HepG2 (cell line): ENCODE data around the gene DNASE1L2. TPM values are rescaled to one million over a fixed set of nuclear protein-coding genes. Genes with fewer than 3 reads are reported as not detected.

Experiments used
- ARNT2 ChIP-seq: sonication (generic); formaldehyde crosslinking; IDR thresholded peaks from 2 replicates; pipeline ENCODE4 v1.8.0; 2022; ENCODE audit warnings: mild to moderate bottlenecking, low read depth, missing genetic modification reagents, moderate library complexity
- ATF5 ChIP-seq: sonication (generic); formaldehyde crosslinking; IDR thresholded peaks from 2 replicates; pipeline ENCODE4 v1.4.0; 2020; ENCODE audit warnings: mild to moderate bottlenecking, low read depth, missing genetic modification reagents
- HOXA9 ChIP-seq: sonication (generic); formaldehyde crosslinking; IDR thresholded peaks from 2 replicates; pipeline ENCODE4 v1.8.1; 2022; ENCODE audit warnings: missing genetic modification reagents, mild to moderate bottlenecking, moderate library complexity, borderline replicate concordance
- KAT8 ChIP-seq: IDR thresholded peaks from 2 replicates; pipeline ENCODE4 v1.6.1; 2016; ENCODE audit warnings: missing genetic modification reagents, missing compliant biosample characterization
- KLF11 ChIP-seq: IDR thresholded peaks from 2 replicates; pipeline ENCODE4 v1.6.1; 2016; ENCODE audit warnings: missing compliant biosample characterization
- NFATC3 ChIP-seq: sonication (generic); formaldehyde crosslinking; IDR thresholded peaks from 2 replicates; pipeline ENCODE4 v1.5.1; 2020; ENCODE audit warnings: mild to moderate bottlenecking, missing genetic modification reagents
- PCBP2 ChIP-seq: fragments of 200-400 bp; formaldehyde crosslinking; optimal IDR thresholded peaks from 2 replicates; pipeline ENCODE3; 2018; ENCODE audit warnings: low read length, low read depth; ENCODE audit not compliant: poor library complexity, severe bottlenecking
- PHF20 ChIP-seq: sonication (generic); formaldehyde crosslinking; IDR thresholded peaks from 2 replicates; pipeline ENCODE4 v1.5.0; 2020; ENCODE audit warnings: mild to moderate bottlenecking, missing genetic modification reagents
- TBP ChIP-seq: sonication (generic); formaldehyde crosslinking; IDR thresholded peaks from 2 replicates; pipeline ENCODE4 v1.5.0; 2020; ENCODE audit warnings: missing genetic modification reagents
- TOPORS ChIP-seq: sonication (generic); formaldehyde crosslinking; IDR thresholded peaks from 2 replicates; pipeline ENCODE4 v1.8.0; 2023; ENCODE audit warnings: mild to moderate bottlenecking, missing genetic modification reagents
- XRCC5 ChIP-seq: fragments of 200-400 bp; formaldehyde crosslinking; optimal IDR thresholded peaks from 2 replicates; pipeline ENCODE3; 2017; ENCODE audit warnings: mild to moderate bottlenecking, low read length
- ZBTB42 ChIP-seq: sonication (generic); formaldehyde crosslinking; IDR thresholded peaks from 2 replicates; pipeline ENCODE4 v1.5.0; 2020; ENCODE audit warnings: mild to moderate bottlenecking, missing genetic modification reagents
- ZNF180 ChIP-seq: sonication (generic); formaldehyde crosslinking; IDR thresholded peaks from 2 replicates; pipeline ENCODE4 v1.4.0; 2020; ENCODE audit warnings: low read depth, missing genetic modification reagents, borderline replicate concordance
- ZNF253 ChIP-seq: sonication (generic); formaldehyde crosslinking; IDR thresholded peaks from 2 replicates; pipeline ENCODE4 v1.8.0; 2022; ENCODE audit warnings: mild to moderate bottlenecking, missing genetic modification reagents, borderline replicate concordance
- ZNF432 ChIP-seq: sonication (generic); formaldehyde crosslinking; IDR thresholded peaks from 2 replicates; pipeline ENCODE4 v1.5.0; 2020; ENCODE audit warnings: missing genetic modification reagents, mild to moderate bottlenecking, borderline replicate concordance
- ZNF547 ChIP-seq: sonication (generic); formaldehyde crosslinking; IDR thresholded peaks from 2 replicates; pipeline ENCODE4 v1.5.1; 2020; ENCODE audit warnings: mild to moderate bottlenecking, missing genetic modification reagents
- ZNF616 ChIP-seq: sonication (generic); formaldehyde crosslinking; IDR thresholded peaks from 2 replicates; pipeline ENCODE4 v1.5.0; 2020; ENCODE audit warnings: low read depth, mild to moderate bottlenecking, missing genetic modification reagents
- ZNF709 ChIP-seq: sonication (generic); formaldehyde crosslinking; IDR thresholded peaks from 2 replicates; pipeline ENCODE4 v1.5.0; 2020; ENCODE audit warnings: mild to moderate bottlenecking, missing genetic modification reagents
- ZNF816 ChIP-seq: sonication (generic); formaldehyde crosslinking; IDR thresholded peaks from 2 replicates; pipeline ENCODE4 v1.8.0; 2022; ENCODE audit warnings: missing genetic modification reagents, mild to moderate bottlenecking, borderline replicate concordance
- ZSCAN12 ChIP-seq: sonication (generic); formaldehyde crosslinking; IDR thresholded peaks from 2 replicates; pipeline ENCODE4 v1.9.0; 2021; ENCODE audit warnings: mild to moderate bottlenecking, missing genetic modification reagents
- polyA plus RNA-seq, 8 experiments: library from polyadenylated mRNA; depleted of rRNA in 3 of 8; stranded (reverse) in 7 of 8; unstranded in 1 of 8; fragments of >200 nt; fragmentation: Illumina TruSeq in 4 of 8; extraction: Trizol in 4 of 8; gene quantifications; 2 replicates each; pipeline versions ENCODE4 v1.2.1 to v1.2.3, GENCODE V29; 2011 to 2016; ENCODE audit warnings: low read depth in 4 of 8, missing spikeins in 1 of 8, mixed read lengths in 1 of 8; ENCODE audit not compliant: insufficient read depth in 1 of 8
- total RNA-seq, 5 experiments: library from RNA; depleted of rRNA; stranded (reverse); fragments of >200 nt; fragmentation: Illumina TruSeq; extraction: Trizol; gene quantifications; 2 replicates each; pipeline ENCODE4 v1.2.3, GENCODE V29; 2016; ENCODE audit warnings: low read depth in 1 of 5
- TF ChIP-seq, protein P1 (sequence below): sonication (generic); formaldehyde crosslinking; IDR thresholded peaks from 2 replicates; pipeline ENCODE4 v1.4.0; 2020; ENCODE audit warnings: missing genetic modification reagents
- TF ChIP-seq, protein P2 (sequence below): sonication (generic); formaldehyde crosslinking; IDR thresholded peaks from 2 replicates; pipeline ENCODE4 v1.5.0; 2020; ENCODE audit warnings: mild to moderate bottlenecking, missing genetic modification reagents, moderate library complexity
- TF ChIP-seq, protein P3 (sequence below): sonication (generic); formaldehyde crosslinking; IDR thresholded peaks from 2 replicates; pipeline ENCODE4 v1.8.1; 2023; ENCODE audit warnings: mild to moderate bottlenecking, missing genetic modification reagents, borderline replicate concordance
- TF ChIP-seq, protein P4 (sequence below): sonication (generic); formaldehyde crosslinking; IDR thresholded peaks from 2 replicates; pipeline ENCODE4 v1.8.0; 2023; ENCODE audit warnings: mild to moderate bottlenecking, missing genetic modification reagents

DNASE1L2 gene
- total and polyA plus RNA-seq, 2 of the 13 experiments (the other 11 are each of a cell fraction or from before 2014, with no cell fraction given) = 0.44 to 0.50 TPM

DNA sequence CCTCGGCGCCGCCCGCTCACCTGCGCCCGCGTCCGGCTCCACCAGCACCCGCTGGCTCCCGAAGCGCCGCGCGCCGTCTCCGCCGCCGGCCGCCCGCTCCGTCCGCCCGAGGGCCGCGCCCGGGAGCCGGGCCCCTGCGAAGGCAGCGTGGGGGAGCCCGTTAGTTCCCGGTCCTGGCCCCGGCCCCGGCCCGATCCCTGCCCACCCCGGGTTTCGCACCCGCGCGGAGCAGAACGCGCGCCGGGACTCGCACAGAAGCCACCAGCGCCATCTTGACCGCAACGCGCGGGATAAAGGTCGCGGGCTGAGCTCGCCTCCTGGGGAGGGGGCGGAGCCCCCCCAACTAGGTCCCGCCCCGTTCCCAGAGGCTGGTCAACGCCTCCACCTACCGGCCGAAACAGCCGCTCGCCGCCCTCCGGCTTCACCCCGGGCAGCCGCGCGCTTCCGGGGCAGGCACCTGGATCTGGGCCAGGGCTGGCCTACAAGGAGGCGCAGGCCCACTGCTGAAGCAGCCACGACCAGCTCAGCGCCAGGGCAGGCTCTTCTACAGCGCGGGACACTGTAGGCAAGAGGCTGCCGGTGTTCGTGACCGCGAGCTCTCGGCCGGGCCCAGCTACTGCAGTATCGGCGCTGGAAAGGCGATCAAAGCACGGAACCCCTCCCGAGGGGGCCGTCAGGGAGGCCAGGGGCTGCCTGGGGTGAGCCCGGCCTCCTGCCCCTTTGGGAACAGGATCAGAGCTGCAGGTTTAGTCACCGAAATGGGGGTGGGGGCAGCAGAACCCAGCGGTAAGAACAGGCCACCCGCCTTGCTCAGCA, 15.3 kb downstream of the DNASE1L2 start, which contains the start of gene ECI1 (continued):
- TF ChIP-seq, protein P1, sequence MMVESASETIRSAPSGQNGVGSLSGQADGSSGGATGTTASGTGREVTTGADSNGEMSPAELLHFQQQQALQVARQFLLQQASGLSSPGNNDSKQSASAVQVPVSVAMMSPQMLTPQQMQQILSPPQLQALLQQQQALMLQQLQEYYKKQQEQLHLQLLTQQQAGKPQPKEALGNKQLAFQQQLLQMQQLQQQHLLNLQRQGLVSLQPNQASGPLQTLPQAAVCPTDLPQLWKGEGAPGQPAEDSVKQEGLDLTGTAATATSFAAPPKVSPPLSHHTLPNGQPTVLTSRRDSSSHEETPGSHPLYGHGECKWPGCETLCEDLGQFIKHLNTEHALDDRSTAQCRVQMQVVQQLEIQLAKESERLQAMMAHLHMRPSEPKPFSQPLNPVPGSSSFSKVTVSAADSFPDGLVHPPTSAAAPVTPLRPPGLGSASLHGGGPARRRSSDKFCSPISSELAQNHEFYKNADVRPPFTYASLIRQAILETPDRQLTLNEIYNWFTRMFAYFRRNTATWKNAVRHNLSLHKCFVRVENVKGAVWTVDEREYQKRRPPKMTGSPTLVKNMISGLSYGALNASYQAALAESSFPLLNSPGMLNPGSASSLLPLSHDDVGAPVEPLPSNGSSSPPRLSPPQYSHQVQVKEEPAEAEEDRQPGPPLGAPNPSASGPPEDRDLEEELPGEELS (CRISPR knock-in tag) = no peak; the same call in 1 of the 2 replicates
- TF ChIP-seq ZNF616 (no peak; the same call in 1 of the 2 replicates), ZBTB42 (CRISPR knock-in tag) (no peak), KAT8 (CRISPR knock-in tag) (peak; percentile 81), ZNF180 (no peak), ZNF816 (peak; percentile 87), ZNF432 (CRISPR knock-in tag) (no peak), ZNF253 (CRISPR knock-in tag) (peak; percentile 61; the same call in 1 of the 2 replicates), HOXA9 (peak; percentile 26; the same call in 1 of the 2 replicates), XRCC5 (peak; percentile 92), ZSCAN12 (CRISPR knock-in tag) (no peak), ATF5 (CRISPR knock-in tag) (no peak), ZNF709 (peak; percentile 67; the same call in 1 of the 2 replicates), ARNT2 (CRISPR knock-in tag) (peak; percentile 76), TBP (no peak; the same call in 1 of the 2 replicates), PHF20 (CRISPR knock-in tag) (peak; percentile 57; the same call in 1 of the 2 replicates), NFATC3 (CRISPR knock-in tag) (no peak), PCBP2 (no peak), ZNF547 (CRISPR knock-in tag) (peak; percentile 88), TOPORS (CRISPR knock-in tag) (peak; percentile 83), KLF11 (CRISPR knock-in tag) (0 out of 2 replicates have a peak, but pooled peaks have one; percentile 35)
- TF ChIP-seq, protein P2, sequence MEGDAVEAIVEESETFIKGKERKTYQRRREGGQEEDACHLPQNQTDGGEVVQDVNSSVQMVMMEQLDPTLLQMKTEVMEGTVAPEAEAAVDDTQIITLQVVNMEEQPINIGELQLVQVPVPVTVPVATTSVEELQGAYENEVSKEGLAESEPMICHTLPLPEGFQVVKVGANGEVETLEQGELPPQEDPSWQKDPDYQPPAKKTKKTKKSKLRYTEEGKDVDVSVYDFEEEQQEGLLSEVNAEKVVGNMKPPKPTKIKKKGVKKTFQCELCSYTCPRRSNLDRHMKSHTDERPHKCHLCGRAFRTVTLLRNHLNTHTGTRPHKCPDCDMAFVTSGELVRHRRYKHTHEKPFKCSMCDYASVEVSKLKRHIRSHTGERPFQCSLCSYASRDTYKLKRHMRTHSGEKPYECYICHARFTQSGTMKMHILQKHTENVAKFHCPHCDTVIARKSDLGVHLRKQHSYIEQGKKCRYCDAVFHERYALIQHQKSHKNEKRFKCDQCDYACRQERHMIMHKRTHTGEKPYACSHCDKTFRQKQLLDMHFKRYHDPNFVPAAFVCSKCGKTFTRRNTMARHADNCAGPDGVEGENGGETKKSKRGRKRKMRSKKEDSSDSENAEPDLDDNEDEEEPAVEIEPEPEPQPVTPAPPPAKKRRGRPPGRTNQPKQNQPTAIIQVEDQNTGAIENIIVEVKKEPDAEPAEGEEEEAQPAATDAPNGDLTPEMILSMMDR = peak; percentile 98
- TF ChIP-seq, protein P3, sequence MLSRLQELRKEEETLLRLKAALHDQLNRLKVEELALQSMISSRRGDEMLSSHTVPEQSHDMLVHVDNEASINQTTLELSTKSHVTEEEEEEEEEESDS (CRISPR knock-in tag) = no peak; the same call in 1 of the 2 replicates
- TF ChIP-seq, protein P4, sequence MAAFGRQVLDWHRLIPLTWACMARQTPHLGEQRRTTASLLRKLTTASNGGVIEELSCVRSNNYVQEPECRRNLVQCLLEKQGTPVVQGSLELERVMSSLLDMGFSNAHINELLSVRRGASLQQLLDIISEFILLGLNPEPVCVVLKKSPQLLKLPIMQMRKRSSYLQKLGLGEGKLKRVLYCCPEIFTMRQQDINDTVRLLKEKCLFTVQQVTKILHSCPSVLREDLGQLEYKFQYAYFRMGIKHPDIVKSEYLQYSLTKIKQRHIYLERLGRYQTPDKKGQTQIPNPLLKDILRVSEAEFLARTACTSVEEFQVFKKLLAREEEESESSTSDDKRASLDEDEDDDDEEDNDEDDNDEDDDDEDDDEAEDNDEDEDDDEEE (CRISPR knock-in tag) = peak; percentile 93
